ENCODE measurements around the gene MIF4GD. TPM values are rescaled to one million over a fixed set of nuclear protein-coding genes. Genes with fewer than 3 reads are reported as not detected.
A peak's percentile ranks its signal among the peaks of the same experiment; 100 is the strongest.

MIF4GD gene
- total and polyA plus RNA-seq, 2 experiments from 2014 or later: 10.7 to 14.4 TPM

DNA sequence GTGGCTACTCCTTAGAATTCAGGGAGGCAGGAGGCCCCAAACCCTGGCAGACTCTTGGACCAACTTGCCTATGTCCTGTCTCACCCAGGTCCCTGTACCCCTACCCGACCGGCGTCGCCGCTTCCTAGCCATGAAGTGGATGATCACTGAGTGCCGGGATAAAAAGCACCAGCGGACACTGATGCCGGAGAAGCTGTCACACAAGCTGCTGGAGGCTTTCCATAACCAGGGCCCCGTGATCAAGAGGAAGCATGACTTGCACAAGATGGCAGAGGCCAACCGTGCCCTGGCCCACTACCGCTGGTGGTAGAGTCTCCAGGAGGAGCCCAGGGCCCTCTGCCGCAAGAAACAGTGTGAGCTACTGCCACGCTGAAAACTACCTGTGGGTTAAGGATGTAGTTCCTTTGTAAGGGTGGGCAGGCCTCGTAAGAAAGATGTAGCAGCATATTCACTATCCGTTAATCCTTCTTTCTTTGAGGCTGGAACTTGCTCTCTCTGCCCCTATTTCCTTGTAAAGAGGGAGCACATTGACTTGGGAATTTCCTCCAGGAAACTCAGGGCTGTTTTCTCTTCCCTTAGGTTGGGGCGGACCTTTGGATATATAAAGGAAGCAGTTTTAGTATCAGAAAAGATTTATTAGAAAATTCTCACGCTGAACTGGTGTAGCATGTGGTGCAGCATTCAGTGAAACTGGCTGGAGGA lies 5.3 kb downstream of the MIF4GD start:
- 93 to 94% methylated on average over 17 of the region's 17 CpGs for WGBS, 2 experiments (ENCODE audit: low coverage in 1 of 2, low lambda C conversion rate in 2 of 2, missing lambda C conversion rate in 2 of 2)
- no peak overlapping the region for H3K9ac ChIP-seq
- peaks cover 12% of the 10 kb centered on the region for H3K36me3 ChIP-seq (ENCODE audit: low read depth)

GRCh38 chr17:75263055-75263454 lies 8.0 kb downstream of the MIF4GD start:
- Histone ChIP-seq H4K20me1 (ENCODE audit: insufficient read depth) (no peaks in the 10 kb centered on the region; the same call in 1 of the 2 replicates), H3K27me3 (replicated peaks; ENCODE audit: insufficient read depth) (no peaks in the 10 kb centered on the region), H2AFZ (no peak overlapping the region), H3K27ac (no peak overlapping the region), H3K9ac (peak overlapping the region; percentile 97), H3K79me2 (ENCODE audit: insufficient read depth) (peaks cover 59% of the 10 kb centered on the region), H3F3A (ENCODE audit: insufficient read depth) (no peaks in the 10 kb centered on the region), H3K4me1 (ENCODE audit: insufficient read depth) (peaks cover 17% of the 10 kb centered on the region), H3K36me3 (ENCODE audit: low read depth) (peaks cover 12% of the 10 kb centered on the region), H3K4me3 (peak overlapping the region; percentile 97), H3K9me2 (ENCODE audit: insufficient read depth) (no peaks in the 10 kb centered on the region), H3K9me3 (ENCODE audit: low read depth) (no peaks in the 10 kb centered on the region), H3K4me2 (ENCODE audit: unreplicated experiment) (peak overlapping the region; percentile 100)
- TF ChIP-seq EZH2 (IDR thresholded peaks at IDR 0.05; ENCODE audit: insufficient read depth, poor library complexity, severe bottlenecking) (no peak), EZH2phosphoT487 (IDR thresholded peaks at IDR 0.05; ENCODE audit: insufficient read depth, low read depth) (no peak)
- WGBS, 2 experiments (ENCODE audit: low coverage in 1 of 2, low lambda C conversion rate in 2 of 2, missing lambda C conversion rate in 2 of 2): 90 to 93% methylated on average over 4 of the region's 4 CpGs
- DNase-seq: no peak
- in situ Hi-C loops (cut with MboI): no loop called here

More for the DNA sequence above, 5.3 kb downstream of the MIF4GD start:
- DNase-seq: no peak
- Histone ChIP-seq H3K27ac (no peak overlapping the region), H3F3A (ENCODE audit: insufficient read depth) (peaks cover 6% of the 10 kb centered on the region; the same call in 1 of the 2 replicates), H3K4me1 (ENCODE audit: insufficient read depth) (peaks cover 11% of the 10 kb centered on the region), H3K9me2 (ENCODE audit: insufficient read depth) (no peaks in the 10 kb centered on the region), H4K20me1 (ENCODE audit: insufficient read depth) (no peaks in the 10 kb centered on the region), H2AFZ (no peak overlapping the region), H3K4me2 (ENCODE audit: unreplicated experiment) (no peak overlapping the region), H3K4me3 (no peak overlapping the region), H3K9me3 (ENCODE audit: low read depth) (no peaks in the 10 kb centered on the region), H3K79me2 (ENCODE audit: insufficient read depth) (peaks cover 32% of the 10 kb centered on the region), H3K27me3 (replicated peaks; ENCODE audit: insufficient read depth) (no peaks in the 10 kb centered on the region)
- no peak for TF ChIP-seq EZH2 (IDR thresholded peaks at IDR 0.05; ENCODE audit: insufficient read depth, poor library complexity, severe bottlenecking)
- no peak for TF ChIP-seq EZH2phosphoT487 (IDR thresholded peaks at IDR 0.05; ENCODE audit: insufficient read depth, low read depth)
- in situ Hi-C loops (cut with MboI): no loop called here

DNA sequence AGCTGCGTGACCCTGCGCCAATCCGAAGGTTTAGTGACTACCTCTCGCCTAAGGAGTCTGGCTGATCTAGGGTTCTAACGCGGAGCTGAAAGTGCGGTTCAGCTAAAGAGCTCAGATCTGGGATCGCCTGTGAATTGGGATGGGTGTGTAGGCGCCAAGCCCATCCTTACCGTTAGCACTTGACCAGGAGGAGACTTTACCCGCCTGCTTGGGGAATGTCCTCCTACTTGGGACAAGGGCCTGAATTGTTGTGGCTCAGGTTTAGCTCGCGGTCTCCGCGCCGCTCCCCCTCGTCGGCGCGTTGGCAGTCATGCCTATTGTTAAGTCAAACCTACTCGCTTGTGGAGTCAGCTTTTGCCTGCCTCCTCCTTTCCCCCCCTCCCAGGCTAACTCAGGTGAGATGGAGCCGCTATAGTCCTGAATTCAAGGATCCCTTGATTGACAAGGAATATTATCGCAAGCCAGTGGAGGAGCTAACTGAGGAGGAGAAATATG lies 8.9 kb downstream of the MIF4GD start:
- Histone ChIP-seq H3K27ac (peak overlapping the region; percentile 95), H3K9me3 (ENCODE audit: low read depth) (no peaks in the 10 kb centered on the region), H3K4me2 (ENCODE audit: unreplicated experiment) (peak overlapping the region; percentile 100), H3F3A (ENCODE audit: insufficient read depth) (no peaks in the 10 kb centered on the region), H3K4me3 (peak overlapping the region; percentile 97), H3K9ac (peak overlapping the region; percentile 97), H3K27me3 (replicated peaks; ENCODE audit: insufficient read depth) (no peaks in the 10 kb centered on the region), H4K20me1 (ENCODE audit: insufficient read depth) (no peaks in the 10 kb centered on the region; the same call in 1 of the 2 replicates), H2AFZ (peak overlapping the region; percentile 92), H3K9me2 (ENCODE audit: insufficient read depth) (no peaks in the 10 kb centered on the region), H3K4me1 (ENCODE audit: insufficient read depth) (peaks cover 17% of the 10 kb centered on the region), H3K79me2 (ENCODE audit: insufficient read depth) (peaks cover 68% of the 10 kb centered on the region), H3K36me3 (ENCODE audit: low read depth) (peaks cover 12% of the 10 kb centered on the region)
- in situ Hi-C loops (cut with MboI): no loop called here
- 1 to 2% methylated on average over 23 of the region's 23 CpGs for WGBS, 2 experiments (ENCODE audit: low coverage in 1 of 2, low lambda C conversion rate in 2 of 2, missing lambda C conversion rate in 2 of 2)
- DNase-seq: peak; percentile 65
- TF ChIP-seq EZH2 (IDR thresholded peaks at IDR 0.05; ENCODE audit: insufficient read depth, poor library complexity, severe bottlenecking) (no peak), EZH2phosphoT487 (IDR thresholded peaks at IDR 0.05; ENCODE audit: insufficient read depth, low read depth) (no peak)

GRCh38 chr17:75261336-75262111 lies 9.5 kb downstream of the MIF4GD start, which contains the start of the genes GGA3 and MRPS7:
Gene GGA3 (minus strand): TSS chr17:75261606. CDS start chr17:75261587, 19 bp downstream.
Gene MRPS7 (plus strand): TSS chr17:75261879. CDS start chr17:75261901, 22 bp downstream.
- Histone ChIP-seq H4K20me1 (ENCODE audit: insufficient read depth) (no peaks in the 10 kb centered on the region; the same call in 1 of the 2 replicates), H3K9me3 (ENCODE audit: low read depth) (no peaks in the 10 kb centered on the region), H3K4me1 (ENCODE audit: insufficient read depth) (peaks cover 17% of the 10 kb centered on the region), H3K4me3 (peak within 1 kb of the TSS; percentile 97), H3F3A (ENCODE audit: insufficient read depth) (no peaks in the 10 kb centered on the region), H3K4me2 (ENCODE audit: unreplicated experiment) (peak within 1 kb of the TSS; percentile 100), H3K9ac (peak within 1 kb of the TSS; percentile 97), H3K27ac (peak within 1 kb of the TSS; percentile 95), H3K79me2 (ENCODE audit: insufficient read depth) (peaks cover 72% of the 10 kb centered on the region), H2AFZ (peak within 1 kb of the TSS; percentile 92), H3K36me3 (ENCODE audit: low read depth) (peaks cover 12% of the 10 kb centered on the region), H3K9me2 (ENCODE audit: insufficient read depth) (no peaks in the 10 kb centered on the region), H3K27me3 (replicated peaks; ENCODE audit: insufficient read depth) (no peaks in the 10 kb centered on the region)
- no peak for TF ChIP-seq EZH2phosphoT487 (IDR thresholded peaks at IDR 0.05; ENCODE audit: insufficient read depth, low read depth)
- TF ChIP-seq EZH2 (IDR thresholded peaks at IDR 0.05; ENCODE audit: insufficient read depth, poor library complexity, severe bottlenecking): no peak
- in situ Hi-C loops (cut with MboI): no loop called here
- peak; percentile 99 for DNase-seq
- WGBS, 2 experiments (ENCODE audit: low coverage in 1 of 2, low lambda C conversion rate in 2 of 2, missing lambda C conversion rate in 2 of 2): 1 to 2% methylated on average over 48 to 67 of the region's 69 CpGs

Measured in GM23248 (cell line).